ENCODE measurements around the gene C3AR1.
"Not testable (repeated sequence)": the region's sequence is repeated elsewhere in the genome, so short reads cannot be mapped to it uniquely, and the experiment has no call there.

The C3AR1 gene

GRCh38 chr12:8065991-8066594 is at the start of gene C3AR1:
C3AR1 (minus strand) TSS chr12:8066359; CDS start chr12:8060185, 6,174 bp downstream.
- no peak for DNase-seq

- DNase-seq = not testable (repeated sequence)
Measured at GRCh38 chr12:8113117-8113516, 47.0 kb upstream of the C3AR1 start.

- DNase-seq = peak; percentile 59
Measured at GRCh38 chr12:8108808-8109398, 42.7 kb upstream of the C3AR1 start.

- no peak for DNase-seq
Measured at GRCh38 chr12:8099235-8099634, 33.1 kb upstream of the C3AR1 start.

GRCh38 chr12:8096281-8096915 is 30.2 kb upstream of the C3AR1 start:
- DNase-seq = no peak

- no peak for DNase-seq
Measured at GRCh38 chr12:8093291-8093690, 27.1 kb upstream of the C3AR1 start.

GRCh38 chr12:8089716-8090115 is 23.6 kb upstream of the C3AR1 start:
- no peak for DNase-seq

GRCh38 chr12:8089277-8089676 is 23.1 kb upstream of the C3AR1 start:
- DNase-seq = not testable (repeated sequence)

GRCh38 chr12:8088574-8088973 is 22.4 kb upstream of the C3AR1 start:
- DNase-seq = no peak

GRCh38 chr12:8087666-8088065 is 21.5 kb upstream of the C3AR1 start:
- no peak for DNase-seq

GRCh38 chr12:8084351-8084750 is 18.2 kb upstream of the C3AR1 start:
- DNase-seq = not testable (repeated sequence)

GRCh38 chr12:8082808-8083100 is 16.6 kb upstream of the C3AR1 start:
- no peak for DNase-seq

- peak; percentile 26 for DNase-seq
Measured at GRCh38 chr12:8081251-8081920, 15.2 kb upstream of the C3AR1 start.

GRCh38 chr12:8080120-8080519 is 14.0 kb upstream of the C3AR1 start:
- DNase-seq = no peak

- DNase-seq = no peak
Measured at GRCh38 chr12:8078916-8079315, 12.8 kb upstream of the C3AR1 start.

GRCh38 chr12:8078398-8078797 is 12.2 kb upstream of the C3AR1 start:
- DNase-seq = peak; percentile 13

GRCh38 chr12:8077207-8077606 is 11.0 kb upstream of the C3AR1 start:
- DNase-seq = no peak

GRCh38 chr12:8076366-8076765 is 10.2 kb upstream of the C3AR1 start:
- DNase-seq = no peak

- DNase-seq = no peak
Measured at GRCh38 chr12:8075935-8076334, 9.8 kb upstream of the C3AR1 start.

- DNase-seq = not testable (repeated sequence)
Measured at GRCh38 chr12:8071820-8072219, 5.7 kb upstream of the C3AR1 start.

- no peak for DNase-seq
Measured at GRCh38 chr12:8069582-8069981, 3.4 kb upstream of the C3AR1 start.

- no peak for DNase-seq
Measured at GRCh38 chr12:8064131-8064530, 2.0 kb downstream of the C3AR1 start.

GRCh38 chr12:8058506-8058905 is 7.7 kb downstream of the C3AR1 start:
- no peak for DNase-seq

- no peak for DNase-seq
Measured at GRCh38 chr12:8057839-8058238, 8.3 kb downstream of the C3AR1 start.

Data from NCI-H1092 treated with DMSO at 0.1 percent for 48 hours (cell line).